HEK293 (cell line): ENCODE results near the gene KLHDC7A.

Experiments used
- CTCF ChIA-PET: fragments of 350-600 bp; formaldehyde crosslinking; extraction: SDS; loops from one replicate; lab custom pipeline; 2021; ENCODE audit warnings: antibody characterized with exemption; lab: Yijun Ruan, JAX
- POLR2A ChIA-PET: fragments of 300-600 bp; formaldehyde crosslinking; extraction: SDS; loops from one replicate; lab custom pipeline; 2020; ENCODE audit warnings: antibody characterized with exemption, inconsistent platforms; lab: Yijun Ruan, JAX
- H3K27ac ChIP-seq: fragments of 200-500 bp; sonication (Bioruptor generic); 2 replicates; pipeline ENCODE4 v1.5.1; 2014; ENCODE audit warnings: low read depth, low read length, control low read depth, inconsistent platforms; ENCODE audit errors: extremely low read depth
- H3K36me3 ChIP-seq, 2 experiments: fragments of 200-500 bp in 1 of 2; sonication (Bioruptor generic) in 1 of 2; 1 replicate in 1 of 2; 2 replicates in 1 of 2; pipeline ENCODE4 v1.5.1; 2014 to 2017; ENCODE audit warnings: inconsistent platforms in 2 of 2, low read length in 2 of 2; ENCODE audit not compliant: control insufficient read depth in 2 of 2, insufficient read depth in 1 of 2
- H3K4me1 ChIP-seq: fragments of 200-500 bp; sonication (Bioruptor generic); 2 replicates; pipeline ENCODE4 v1.5.1; 2014; ENCODE audit warnings: mild to moderate bottlenecking, low read length, inconsistent platforms; ENCODE audit not compliant: control insufficient read depth, insufficient read depth
- H3K4me3 ChIP-seq: 2 replicates; pipeline ENCODE4 v1.5.1; 2011; ENCODE audit warnings: low read depth, mild to moderate bottlenecking, control low read depth, low read length, moderate library complexity
- H3K9me3 ChIP-seq: fragments of 200-500 bp; sonication (Bioruptor generic); 2 replicates; pipeline ENCODE4 v1.5.1; 2014; ENCODE audit warnings: low read depth, low read length, inconsistent platforms; ENCODE audit not compliant: control insufficient read depth, insufficient read depth
- BCL11B ChIP-seq: fragments of 450-650 bp; formaldehyde crosslinking; IDR thresholded peaks from 2 replicates; pipeline ENCODE4 v1.5.1; 2016; ENCODE audit warnings: low read depth, missing biosample characterization, missing genetic modification characterization
- KLF8 ChIP-seq: fragments of 450-650 bp; formaldehyde crosslinking; IDR thresholded peaks from 2 replicates; pipeline ENCODE4 v1.5.1; 2016; ENCODE audit warnings: missing biosample characterization, missing genetic modification characterization
- REPIN1 ChIP-seq: fragments of 450-650 bp; formaldehyde crosslinking; IDR thresholded peaks from 2 replicates; pipeline ENCODE4 v1.5.1; 2017; ENCODE audit warnings: missing biosample characterization, missing genetic modification characterization, low read depth
- SP2 ChIP-seq: fragments of 450-650 bp; formaldehyde crosslinking; IDR thresholded peaks from 2 replicates; pipeline ENCODE4 v1.5.1; 2016; ENCODE audit warnings: missing biosample characterization, missing genetic modification characterization
- ZIC2 ChIP-seq: fragments of 450-650 bp; formaldehyde crosslinking; IDR thresholded peaks from 2 replicates; pipeline ENCODE4 v1.5.1; 2016; ENCODE audit warnings: missing biosample characterization, missing genetic modification characterization
- ZNF140 ChIP-seq: fragments of 450-650 bp; formaldehyde crosslinking; IDR thresholded peaks from 2 replicates; pipeline ENCODE4 v1.5.1; 2016; ENCODE audit warnings: missing biosample characterization, missing genetic modification characterization
- ZNF19 ChIP-seq: fragments of 450-650 bp; formaldehyde crosslinking; IDR thresholded peaks from 2 replicates; pipeline ENCODE4; 2016; ENCODE audit warnings: missing biosample characterization, missing genetic modification characterization, low read depth
- ZNF341 ChIP-seq: fragments of 450-650 bp; formaldehyde crosslinking; IDR thresholded peaks from 2 replicates; pipeline ENCODE4; 2016; ENCODE audit warnings: low read depth, missing biosample characterization, missing genetic modification characterization
- ZNF48 ChIP-seq: fragments of 450-650 bp; formaldehyde crosslinking; IDR thresholded peaks from 2 replicates; pipeline ENCODE4 v1.5.1; 2016; ENCODE audit warnings: missing biosample characterization, missing genetic modification characterization
- ZNF596 ChIP-seq: fragments of 450-650 bp; IDR thresholded peaks from 2 replicates; pipeline ENCODE4 v1.5.0; 2018; ENCODE audit warnings: missing biosample characterization, mild to moderate bottlenecking, missing genetic modification characterization, moderate library complexity
- ZNF654 ChIP-seq: fragments of 450-650 bp; formaldehyde crosslinking; IDR thresholded peaks from 2 replicates; pipeline ENCODE4 v1.5.1; 2016; ENCODE audit warnings: low read depth, missing biosample characterization, missing genetic modification characterization
- ZNF777 ChIP-seq: fragments of 450-650 bp; formaldehyde crosslinking; IDR thresholded peaks from 2 replicates; pipeline ENCODE4 v1.5.1; 2017; ENCODE audit warnings: missing biosample characterization, missing genetic modification characterization, borderline replicate concordance
- ZSCAN23 ChIP-seq: fragments of 450-650 bp; formaldehyde crosslinking; IDR thresholded peaks from 2 replicates; pipeline ENCODE4 v1.5.1; 2016; ENCODE audit warnings: missing biosample characterization, missing genetic modification characterization
- ZXDB ChIP-seq: fragments of 450-650 bp; formaldehyde crosslinking; IDR thresholded peaks from 2 replicates; pipeline ENCODE4 v1.5.1; 2016; ENCODE audit warnings: missing biosample characterization, missing genetic modification characterization
- TF ChIP-seq, protein P1 (sequence below): fragments of 450-650 bp; formaldehyde crosslinking; IDR thresholded peaks from 2 replicates; pipeline ENCODE4 v1.5.1; 2016; ENCODE audit warnings: missing biosample characterization, missing genetic modification characterization
- TF ChIP-seq, protein P2 (sequence below): sonication (generic); formaldehyde crosslinking; IDR thresholded peaks from 2 replicates; pipeline ENCODE4 v1.8.1; 2022; ENCODE audit warnings: mild to moderate bottlenecking, moderate library complexity, missing genetic modification reagents
- TF ChIP-seq, protein P3 (sequence below): fragments of 450-650 bp; formaldehyde crosslinking; IDR thresholded peaks from 2 replicates; pipeline ENCODE4 v1.5.1; 2016; ENCODE audit warnings: missing biosample characterization, missing genetic modification characterization, borderline replicate concordance

KLHDC7A gene

DNA sequence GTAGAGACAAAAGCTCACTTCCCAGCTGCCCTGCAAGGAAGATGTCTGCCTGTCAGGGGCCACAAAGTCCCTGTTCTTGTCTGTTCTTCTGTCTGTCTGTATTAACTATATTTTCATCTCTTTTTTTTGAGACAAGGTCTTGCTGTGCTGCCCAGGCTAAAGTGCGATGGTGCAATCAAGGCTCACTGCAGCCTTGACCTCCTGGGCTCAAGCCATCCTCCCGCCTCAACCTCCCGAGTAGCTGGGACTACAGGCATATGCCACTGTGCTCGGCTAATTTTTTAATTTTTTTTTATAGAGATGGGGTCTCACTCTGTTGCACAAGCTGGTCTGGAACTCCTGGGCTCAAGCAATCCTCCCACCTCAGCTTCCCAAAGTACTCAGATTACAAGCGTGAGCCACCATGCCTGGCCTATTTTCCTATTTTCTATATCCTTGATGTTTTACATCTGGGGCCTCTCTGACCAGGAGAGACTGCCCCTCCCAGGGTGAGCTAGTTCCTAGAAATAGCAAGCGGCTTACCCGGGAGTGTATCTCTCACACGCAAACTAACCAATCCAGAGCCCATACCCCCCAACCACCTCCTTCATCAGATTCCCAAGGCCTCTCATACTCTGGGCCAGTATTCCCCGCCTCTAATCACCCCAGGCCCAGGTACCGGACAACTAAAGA is 5.4 kb upstream of the KLHDC7A start (continued):
- TF ChIP-seq, protein P1, sequence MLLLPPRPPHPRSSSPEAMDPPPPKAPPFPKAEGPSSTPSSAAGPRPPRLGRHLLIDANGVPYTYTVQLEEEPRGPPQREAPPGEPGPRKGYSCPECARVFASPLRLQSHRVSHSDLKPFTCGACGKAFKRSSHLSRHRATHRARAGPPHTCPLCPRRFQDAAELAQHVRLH (tag by site-specific recombination), result no peak
- TF ChIP-seq ZNF654, result no peak
- no peak for TF ChIP-seq REPIN1 (tag by site-specific recombination)
- no peak for TF ChIP-seq ZSCAN23 (tag by site-specific recombination)
- TF ChIP-seq, protein P2, sequence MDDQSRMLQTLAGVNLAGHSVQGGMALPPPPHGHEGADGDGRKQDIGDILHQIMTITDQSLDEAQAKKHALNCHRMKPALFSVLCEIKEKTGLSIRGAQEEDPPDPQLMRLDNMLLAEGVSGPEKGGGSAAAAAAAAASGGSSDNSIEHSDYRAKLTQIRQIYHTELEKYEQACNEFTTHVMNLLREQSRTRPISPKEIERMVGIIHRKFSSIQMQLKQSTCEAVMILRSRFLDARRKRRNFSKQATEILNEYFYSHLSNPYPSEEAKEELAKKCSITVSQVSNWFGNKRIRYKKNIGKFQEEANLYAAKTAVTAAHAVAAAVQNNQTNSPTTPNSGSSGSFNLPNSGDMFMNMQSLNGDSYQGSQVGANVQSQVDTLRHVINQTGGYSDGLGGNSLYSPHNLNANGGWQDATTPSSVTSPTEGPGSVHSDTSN (CRISPR knock-in tag), result no peak
- no peak for TF ChIP-seq KLF8 (tag by site-specific recombination)

DNA sequence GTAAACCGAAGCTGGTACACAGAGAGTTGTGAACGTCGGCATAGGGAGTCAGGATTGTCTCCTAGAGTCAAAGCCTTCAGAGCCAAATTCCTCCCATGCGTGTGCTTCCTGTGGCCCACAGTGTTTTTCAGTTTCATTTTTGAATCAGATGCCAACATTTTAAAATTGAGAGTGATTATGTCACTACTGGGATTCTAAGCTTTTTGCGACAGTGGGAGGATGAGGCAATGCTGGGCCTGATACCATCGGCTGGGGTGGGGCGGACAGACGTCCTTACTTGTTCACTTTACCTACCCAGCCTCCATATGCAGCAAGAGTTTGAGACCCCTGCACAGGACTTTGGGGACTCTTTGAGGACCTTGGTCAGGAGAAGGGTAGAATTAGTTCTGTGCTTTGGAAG is 1.3 kb upstream of the KLHDC7A start:
- TF ChIP-seq, protein P3, sequence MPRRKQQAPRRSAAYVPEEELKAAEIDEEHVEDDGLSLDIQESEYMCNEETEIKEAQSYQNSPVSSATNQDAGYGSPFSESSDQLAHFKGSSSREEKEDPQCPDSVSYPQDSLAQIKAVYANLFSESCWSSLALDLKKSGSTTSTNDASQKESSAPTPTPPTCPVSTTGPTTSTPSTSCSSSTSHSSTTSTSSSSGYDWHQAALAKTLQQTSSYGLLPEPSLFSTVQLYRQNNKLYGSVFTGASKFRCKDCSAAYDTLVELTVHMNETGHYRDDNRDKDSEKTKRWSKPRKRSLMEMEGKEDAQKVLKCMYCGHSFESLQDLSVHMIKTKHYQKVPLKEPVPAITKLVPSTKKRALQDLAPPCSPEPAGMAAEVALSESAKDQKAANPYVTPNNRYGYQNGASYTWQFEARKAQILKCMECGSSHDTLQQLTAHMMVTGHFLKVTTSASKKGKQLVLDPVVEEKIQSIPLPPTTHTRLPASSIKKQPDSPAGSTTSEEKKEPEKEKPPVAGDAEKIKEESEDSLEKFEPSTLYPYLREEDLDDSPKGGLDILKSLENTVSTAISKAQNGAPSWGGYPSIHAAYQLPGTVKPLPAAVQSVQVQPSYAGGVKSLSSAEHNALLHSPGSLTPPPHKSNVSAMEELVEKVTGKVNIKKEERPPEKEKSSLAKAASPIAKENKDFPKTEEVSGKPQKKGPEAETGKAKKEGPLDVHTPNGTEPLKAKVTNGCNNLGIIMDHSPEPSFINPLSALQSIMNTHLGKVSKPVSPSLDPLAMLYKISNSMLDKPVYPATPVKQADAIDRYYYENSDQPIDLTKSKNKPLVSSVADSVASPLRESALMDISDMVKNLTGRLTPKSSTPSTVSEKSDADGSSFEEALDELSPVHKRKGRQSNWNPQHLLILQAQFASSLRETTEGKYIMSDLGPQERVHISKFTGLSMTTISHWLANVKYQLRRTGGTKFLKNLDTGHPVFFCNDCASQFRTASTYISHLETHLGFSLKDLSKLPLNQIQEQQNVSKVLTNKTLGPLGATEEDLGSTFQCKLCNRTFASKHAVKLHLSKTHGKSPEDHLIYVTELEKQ (tag by site-specific recombination), result no peak
- TF ChIP-seq ZNF140 (tag by site-specific recombination), result no peak
- TF ChIP-seq, protein P1 (tag by site-specific recombination), result no peak
- no peak for TF ChIP-seq ZIC2
- no peak for TF ChIP-seq ZNF777 (tag by site-specific recombination)
- no peak for TF ChIP-seq ZNF19 (tag by site-specific recombination)
- TF ChIP-seq ZNF48 (tag by site-specific recombination), result no peak
- TF ChIP-seq SP2 (tag by site-specific recombination), result no peak
- TF ChIP-seq, all 188 proteins: peak for 0
- H3K4me3 ChIP-seq, result no peak overlapping the region
- H3K9me3 ChIP-seq, result no peaks in the 10 kb centered on the region
- no peaks in the 10 kb centered on the region for H3K4me1 ChIP-seq
- POLR2A ChIA-PET, result no interaction called here
- no peak overlapping the region for H3K27ac ChIP-seq
- CTCF ChIA-PET, result no interaction called here
- H3K36me3 ChIP-seq, result no peaks in the 10 kb centered on the region

DNA sequence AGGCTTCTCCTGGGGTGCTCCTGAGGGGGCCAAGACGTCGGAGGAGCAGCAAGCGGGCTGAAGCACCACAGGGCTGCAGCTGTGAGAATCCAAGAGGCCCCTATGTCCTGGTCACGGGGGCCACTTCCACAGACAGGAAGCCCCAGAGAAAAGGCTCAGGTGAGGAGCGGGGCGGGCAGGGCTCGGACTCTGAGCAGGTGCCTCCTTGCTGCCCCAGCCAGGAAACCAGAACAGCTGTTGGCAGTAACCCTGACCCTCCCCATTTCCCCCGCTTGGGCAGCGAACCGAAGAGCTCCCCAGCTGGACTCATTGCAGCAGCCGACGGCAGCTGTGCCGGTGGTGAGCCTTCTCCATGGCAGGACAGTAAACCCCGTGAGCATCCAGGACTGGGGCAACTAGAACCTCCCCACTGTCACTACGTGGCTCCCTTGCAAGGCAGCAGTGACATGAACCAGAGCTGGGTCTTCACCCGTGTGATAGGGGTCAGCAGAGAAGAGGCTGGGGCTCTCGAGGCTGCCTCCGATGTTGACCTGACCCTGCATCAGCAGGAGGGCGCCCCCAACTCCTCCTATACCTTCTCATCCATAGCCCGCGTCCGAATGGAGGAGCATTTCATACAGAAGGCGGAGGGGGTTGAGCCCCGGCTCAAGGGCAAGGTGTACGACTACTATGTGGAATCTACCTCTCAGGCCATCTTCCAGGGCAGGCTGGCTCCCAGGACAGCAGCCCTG is 625 bp downstream of the KLHDC7A start:
- POLR2A ChIA-PET, result no interaction called here

More for the DNA sequence above, 625 bp downstream of the KLHDC7A start:
- TF ChIP-seq ZNF341 (tag by site-specific recombination) (0 out of 2 replicates have a peak, but pooled peaks have one; percentile 4), ZXDB (tag by site-specific recombination) (no peak), BCL11B (tag by site-specific recombination) (no peak), ZNF596 (no peak)
- H3K27ac ChIP-seq, result no peak overlapping the region
- no peak overlapping the region for H3K4me3 ChIP-seq
- no peaks in the 10 kb centered on the region for H3K9me3 ChIP-seq
- CTCF ChIA-PET, result interaction anchor here (0.9 kb wide), 1 partner anchor 8 kb away, joined by 3 read pairs; no protein-coding TSS in a partner anchor
- no peaks in the 10 kb centered on the region for H3K4me1 ChIP-seq
- no peaks in the 10 kb centered on the region for H3K36me3 ChIP-seq
